HG03025 (cell line): ENCODE results near the gene ADAMTS7.
"Not testable (repeated sequence)": the region's sequence is repeated elsewhere in the genome, so short reads cannot be mapped to it uniquely, and the experiment has no call there.

Source experiments
- ATAC-seq: cut with Tn5 transposase; IDR thresholded peaks from one replicate; pipeline ENCODE4 v1.9.1; 2021; ENCODE audit warnings: mild to moderate bottlenecking, moderate library complexity; ENCODE audit not compliant: unreplicated experiment, low FRiP score

Gene ADAMTS7

GRCh38 chr15:78732634-78733033 is 78.6 kb downstream of the ADAMTS7 start:
- no peak for ATAC-seq

- ATAC-seq = no peak
These were observed 80.3 kb downstream of the ADAMTS7 start for GRCh38 chr15:78730955-78731354.

- not testable (repeated sequence) for ATAC-seq
These were observed 82.8 kb downstream of the ADAMTS7 start for GRCh38 chr15:78728427-78728826.

GRCh38 chr15:78727561-78727960 is 83.7 kb downstream of the ADAMTS7 start:
- ATAC-seq = no peak

GRCh38 chr15:78726870-78727551 is 84.3 kb downstream of the ADAMTS7 start:
- ATAC-seq = no peak

- ATAC-seq = not testable (repeated sequence)
These were observed 91.3 kb downstream of the ADAMTS7 start for GRCh38 chr15:78719819-78720450.

DNA sequence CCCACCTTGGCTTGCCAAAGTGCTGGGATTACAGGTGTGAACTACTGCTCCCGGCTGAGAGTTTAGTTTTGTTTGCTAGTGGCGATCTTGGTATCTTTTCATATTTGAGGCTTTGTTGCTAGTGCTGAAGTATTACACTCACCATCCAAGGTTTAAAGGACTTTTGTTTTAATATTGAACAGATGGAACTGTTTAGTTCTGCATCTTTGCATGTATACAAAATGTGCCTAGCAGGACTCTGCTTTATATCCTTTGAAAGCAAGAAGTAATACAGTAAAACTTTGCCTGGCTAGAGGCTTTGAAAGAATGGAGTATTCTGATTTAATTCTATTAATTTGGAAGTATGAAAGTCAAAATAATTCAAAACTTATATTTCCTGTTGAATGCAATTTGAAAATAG is 92.4 kb downstream of the ADAMTS7 start:
- no peak for ATAC-seq

DNA sequence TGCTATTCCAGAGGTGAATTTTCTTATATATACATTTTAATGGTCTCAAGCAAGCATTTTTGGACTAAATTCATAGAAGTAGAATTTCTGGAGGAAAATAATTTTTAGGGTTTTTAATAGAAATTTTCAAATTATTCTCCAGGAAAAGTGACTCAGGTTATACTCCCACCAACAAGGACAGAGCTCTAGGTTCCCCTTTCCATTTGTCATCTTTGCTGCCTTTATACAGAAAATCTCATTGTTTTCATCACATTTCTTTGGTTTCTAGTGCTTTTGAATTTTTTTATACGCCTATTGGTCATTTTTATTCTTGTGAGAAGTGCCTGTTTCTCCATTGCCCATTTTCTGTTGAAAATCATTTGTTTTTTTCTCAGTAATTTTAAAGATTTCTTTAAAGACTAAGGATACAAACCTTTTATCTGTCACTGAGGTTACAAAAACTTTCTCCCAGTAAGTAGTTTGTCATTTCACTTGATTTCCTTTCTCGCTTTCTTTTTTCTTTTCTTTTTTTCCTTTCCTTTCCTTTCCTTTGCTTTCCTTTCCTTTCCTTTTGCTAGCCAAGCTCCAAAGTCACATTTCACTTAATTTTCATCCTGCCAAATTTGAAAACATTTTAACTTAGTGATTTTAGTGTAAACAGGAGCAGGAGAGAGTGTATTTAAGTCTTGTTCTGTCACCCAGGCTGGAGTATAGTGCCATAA is 93.2 kb downstream of the ADAMTS7 start:
- no peak for ATAC-seq

DNA sequence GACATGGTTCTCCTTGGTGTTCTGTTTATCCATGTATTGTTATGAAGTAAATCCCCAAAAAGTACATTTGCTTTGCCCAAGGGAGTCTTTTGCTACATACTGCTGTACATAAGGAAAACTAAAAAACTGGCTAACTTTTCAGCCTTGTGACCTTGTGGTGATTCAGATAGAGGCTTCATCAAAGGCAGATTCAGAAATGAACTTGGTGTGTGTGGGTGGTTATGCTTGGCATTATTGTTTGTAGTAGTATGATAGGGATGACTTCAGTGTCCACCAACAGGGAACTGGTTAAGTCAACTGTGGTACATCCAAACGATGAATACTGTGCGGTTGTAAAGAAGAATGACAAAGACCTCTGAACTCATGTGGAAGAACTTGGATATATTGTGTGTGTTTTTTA is 94.6 kb downstream of the ADAMTS7 start:
- ATAC-seq = no peak

DNA sequence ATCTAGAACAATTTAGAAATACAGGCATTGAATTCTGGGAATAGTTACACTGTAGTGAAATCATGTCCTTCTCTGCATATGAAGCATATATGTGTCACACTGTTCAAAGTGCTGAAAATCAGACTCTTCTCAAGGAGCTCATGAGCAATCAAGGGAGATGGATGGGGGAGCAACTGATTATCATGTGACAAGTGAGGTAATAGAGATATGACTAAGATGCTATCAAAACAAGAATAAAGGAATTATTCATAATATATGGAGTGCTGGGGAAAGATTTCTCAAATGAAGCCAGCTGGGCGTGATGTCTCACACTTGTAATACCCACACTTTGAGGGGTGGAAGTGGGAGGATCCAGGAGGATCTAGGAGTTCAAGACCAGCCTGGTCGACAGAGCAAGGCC is 95.3 kb downstream of the ADAMTS7 start:
- no peak for ATAC-seq

DNA sequence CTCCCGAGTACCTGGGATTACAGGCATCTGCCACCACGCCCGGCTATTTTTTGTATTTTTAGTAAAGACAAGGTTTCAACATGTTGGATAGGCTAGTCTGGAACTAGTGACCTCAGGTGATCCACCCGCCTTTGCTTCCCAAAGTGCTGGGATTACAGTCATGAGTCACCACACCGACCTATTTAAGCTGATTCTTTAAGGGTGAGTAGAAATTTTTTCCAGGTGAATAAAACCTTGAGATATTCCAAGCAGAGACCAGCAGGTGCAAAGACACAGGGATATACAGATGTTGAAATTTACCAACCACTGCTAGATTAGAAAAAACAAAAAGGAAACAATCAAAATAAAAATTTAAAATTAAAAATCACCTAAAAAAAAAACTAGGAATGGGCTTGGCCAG is 95.8 kb downstream of the ADAMTS7 start:
- no peak for ATAC-seq

- ATAC-seq = no peak
These were observed 96.4 kb downstream of the ADAMTS7 start for GRCh38 chr15:78714890-78715289.

- no peak for ATAC-seq
These were observed 98.3 kb downstream of the ADAMTS7 start for GRCh38 chr15:78712797-78713515.

- ATAC-seq = no peak
These were observed 99.6 kb downstream of the ADAMTS7 start for GRCh38 chr15:78711638-78712037.

DNA sequence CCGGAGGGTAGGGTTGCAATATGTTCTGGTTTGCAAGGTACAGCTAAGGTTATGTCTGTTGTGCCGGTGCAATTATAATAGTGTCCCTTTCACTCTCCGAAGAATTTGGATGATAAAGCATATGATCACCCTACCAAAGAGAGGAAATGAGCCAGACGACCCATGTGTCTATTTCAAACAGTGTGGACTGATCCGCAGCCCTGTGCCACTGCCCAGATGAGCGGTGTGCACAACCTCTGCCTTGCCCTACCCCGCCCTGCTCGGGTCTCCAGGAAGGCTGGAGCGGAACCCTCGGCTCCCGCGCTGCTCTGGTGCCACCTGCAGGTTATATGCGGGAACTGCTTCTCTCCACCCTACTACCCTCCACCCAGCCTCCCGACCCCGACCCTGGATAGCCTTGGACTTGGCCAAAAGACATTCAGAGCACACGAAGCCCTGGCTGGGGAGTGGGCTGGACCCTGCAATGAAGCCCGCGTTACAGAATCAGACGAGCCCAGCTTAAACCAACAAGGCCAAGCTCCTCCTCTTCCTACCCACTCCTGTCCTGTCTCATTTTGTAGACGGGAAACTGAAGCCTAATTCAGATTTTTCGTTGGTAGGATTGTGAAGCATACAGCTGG is 101.9 kb downstream of the ADAMTS7 start:
- ATAC-seq = peak; percentile 49
